DLD1 (cell line): ENCODE data around the gene INSL3.

ENCODE experiments used
- in situ Hi-C: cut with HindIII; loops from 2 replicates; pipeline ENCODE4 v1.10.0; 2017; ENCODE audit warnings: low sequenced_read_pairs

INSL3 gene, protein sequence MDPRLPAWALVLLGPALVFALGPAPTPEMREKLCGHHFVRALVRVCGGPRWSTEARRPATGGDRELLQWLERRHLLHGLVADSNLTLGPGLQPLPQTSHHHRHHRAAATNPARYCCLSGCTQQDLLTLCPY

GRCh38 chr19:17821190-17821589 lies at the start of gene INSL3:
Gene INSL3, minus strand, starts transcription at chr19:17821519. Its CDS starts 13 bp downstream, at chr19:17821506.
- in situ Hi-C loops = no loop called here

GRCh38 chr19:17869114-17869608 lies 47.8 kb upstream of the INSL3 start:
- in situ Hi-C loops = no loop called here

DNA sequence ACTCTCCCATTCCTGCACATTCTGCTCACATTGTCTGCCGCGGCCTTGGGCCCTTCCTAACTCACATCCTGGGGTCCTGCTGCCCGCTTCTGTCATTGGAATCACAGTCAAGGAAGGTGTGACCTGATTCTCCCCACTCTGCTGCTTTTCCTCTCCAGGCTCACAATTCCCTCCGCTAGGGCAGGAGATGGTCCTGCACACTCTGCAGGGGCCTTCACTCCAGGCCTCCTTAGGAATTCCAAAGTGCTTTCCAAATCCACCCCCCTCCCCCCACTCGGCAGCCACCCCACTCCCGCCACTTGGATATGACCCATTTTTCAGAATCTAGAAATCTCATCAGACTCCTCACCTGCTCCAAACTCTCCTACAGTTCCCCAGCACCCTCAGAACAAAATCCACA lies 47.4 kb upstream of the INSL3 start:
- in situ Hi-C loops = no loop called here

DNA sequence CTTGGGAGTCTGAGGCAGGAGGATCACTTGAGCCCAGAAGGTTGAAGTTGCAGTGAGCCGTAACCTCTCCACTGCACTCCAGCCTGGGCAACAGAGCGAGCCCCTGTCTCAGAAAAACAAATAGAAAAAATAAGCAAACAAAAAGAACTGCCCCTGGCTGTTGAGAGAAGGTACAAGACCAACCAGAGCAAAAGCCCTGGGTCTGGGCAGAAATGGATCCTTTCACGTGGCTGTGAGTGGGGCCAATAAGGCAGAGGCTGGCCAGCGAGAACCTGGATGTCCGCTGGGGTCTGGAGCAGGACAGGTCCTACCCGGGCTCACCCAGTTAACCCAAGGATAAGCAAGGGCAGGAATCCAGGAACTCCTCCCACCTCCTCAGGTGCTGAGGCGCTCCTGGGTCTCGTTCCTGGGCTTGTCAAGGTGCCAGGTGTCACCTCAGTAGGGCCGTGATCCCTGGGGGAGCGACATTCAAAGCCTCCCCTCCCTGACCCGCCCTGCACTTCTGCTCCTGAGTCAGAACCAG lies 45.7 kb upstream of the INSL3 start:
- in situ Hi-C loops = no loop called here

- in situ Hi-C loops = no loop called here
Observed at GRCh38 chr19:17866312-17866963, 45.1 kb upstream of the INSL3 start.

GRCh38 chr19:17865364-17866311 lies 44.3 kb upstream of the INSL3 start:
- in situ Hi-C loops = no loop called here

GRCh38 chr19:17863520-17864182 lies 42.3 kb upstream of the INSL3 start:
- in situ Hi-C loops = no loop called here

GRCh38 chr19:17862711-17863519 lies 41.6 kb upstream of the INSL3 start:
- in situ Hi-C loops = no loop called here

DNA sequence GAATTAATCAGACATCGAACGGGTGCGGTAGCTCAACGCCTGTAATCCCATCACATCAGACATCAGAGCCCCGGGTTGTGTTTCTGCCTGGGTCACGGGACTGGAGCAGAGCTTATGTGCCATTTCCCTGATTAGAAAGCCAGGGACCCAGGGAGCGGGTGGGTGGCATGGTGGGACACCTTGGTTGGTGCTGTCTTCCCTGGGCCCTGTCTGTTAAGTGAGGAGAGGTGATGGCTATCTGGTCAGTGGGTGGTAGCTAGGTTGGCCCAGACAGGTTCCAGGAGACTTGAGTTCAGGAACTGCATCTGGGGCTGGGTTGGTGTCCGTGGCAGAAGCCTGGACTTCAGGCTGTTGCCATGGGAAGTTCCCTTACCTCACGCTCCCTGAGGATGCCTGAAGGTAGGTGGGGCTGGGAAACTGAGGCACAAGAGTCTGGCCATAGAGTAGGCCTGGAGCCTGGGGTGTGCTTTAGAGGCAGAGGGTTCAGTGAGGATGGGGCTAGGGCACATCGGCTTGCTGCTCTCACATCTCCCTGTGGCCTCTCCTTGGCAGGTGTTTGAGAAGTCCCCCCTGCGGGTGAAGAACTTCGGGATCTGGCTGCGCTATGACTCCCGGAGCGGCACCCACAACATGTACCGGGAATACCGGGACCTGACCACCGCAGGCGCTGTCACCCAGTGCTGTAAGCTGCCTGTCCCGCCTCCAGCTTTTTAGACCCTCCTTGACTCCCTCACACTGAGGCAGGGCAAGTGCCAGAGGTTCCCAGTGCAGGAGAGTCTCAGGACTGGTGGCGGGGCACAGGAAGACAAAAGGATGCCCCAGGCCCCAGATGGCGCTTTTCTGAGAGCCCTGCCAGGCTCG lies 40.5 kb upstream of the INSL3 start:
- in situ Hi-C loops = no loop called here

GRCh38 chr19:17860993-17861360 lies 39.7 kb upstream of the INSL3 start:
- in situ Hi-C loops = no loop called here

DNA sequence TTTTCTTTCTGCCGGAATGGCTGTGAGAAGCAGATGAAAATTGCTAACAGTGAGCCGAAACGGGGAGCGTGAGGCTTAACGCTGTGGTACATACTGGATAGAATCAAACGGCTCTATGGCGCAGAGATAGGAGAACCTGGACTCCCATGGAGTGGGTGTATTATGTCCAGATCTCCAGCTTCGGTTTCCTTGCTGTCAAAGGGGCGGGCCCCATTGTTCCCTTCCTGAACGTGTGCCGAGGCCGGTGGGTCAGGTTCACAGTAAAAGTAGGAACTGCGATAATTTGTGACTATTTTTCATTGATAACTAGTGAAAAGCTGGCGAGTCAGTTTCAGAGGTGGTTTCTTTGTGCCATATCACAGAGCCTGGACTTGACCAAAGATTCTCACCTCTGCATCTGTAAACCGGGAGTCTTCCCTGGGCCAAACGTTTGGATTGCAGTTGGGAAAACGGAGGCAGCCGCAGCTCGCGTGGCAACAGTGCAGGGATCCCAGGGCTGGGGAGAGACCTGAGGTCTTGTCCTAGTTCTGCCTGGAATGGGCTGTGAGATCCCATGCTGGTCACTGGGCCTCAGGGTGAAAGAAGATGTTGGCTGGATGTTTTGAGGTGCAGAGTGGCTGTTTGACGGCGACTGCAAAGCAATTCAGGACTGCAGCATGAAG lies 39.1 kb upstream of the INSL3 start:
- in situ Hi-C loops = no loop called here

- in situ Hi-C loops = no loop called here
Observed at GRCh38 chr19:17859533-17860330, 38.4 kb upstream of the INSL3 start, which contains the start of gene RPL18A. Gene RPL18A, plus strand, starts transcription at chr19:17859910. Its CDS starts 47 bp downstream, at chr19:17859957.

GRCh38 chr19:17855280-17856152 lies 34.2 kb upstream of the INSL3 start:
- in situ Hi-C loops = no loop called here

GRCh38 chr19:17854061-17854460 lies 32.7 kb upstream of the INSL3 start:
- in situ Hi-C loops = no loop called here

GRCh38 chr19:17848595-17849292 lies 27.4 kb upstream of the INSL3 start:
- in situ Hi-C loops = no loop called here
